GOT3 (cell line): ENCODE data around the gene ACBD4.
"Not testable (repeated sequence)": the region's sequence is repeated elsewhere in the genome, so short reads cannot be mapped to it uniquely, and the experiment has no call there.

ENCODE experiments used
- DNase-seq: peaks from one replicate; lab custom pipeline; 2025; ENCODE audit warnings: mixed read lengths; lab: John Stamatoyannopoulos, UW

The ACBD4 gene

GRCh38 chr17:45119964-45120363 lies 15.5 kb upstream of the ACBD4 start:
- DNase-seq = no peak

GRCh38 chr17:45120558-45120957 lies 14.9 kb upstream of the ACBD4 start:
- no peak for DNase-seq

DNA sequence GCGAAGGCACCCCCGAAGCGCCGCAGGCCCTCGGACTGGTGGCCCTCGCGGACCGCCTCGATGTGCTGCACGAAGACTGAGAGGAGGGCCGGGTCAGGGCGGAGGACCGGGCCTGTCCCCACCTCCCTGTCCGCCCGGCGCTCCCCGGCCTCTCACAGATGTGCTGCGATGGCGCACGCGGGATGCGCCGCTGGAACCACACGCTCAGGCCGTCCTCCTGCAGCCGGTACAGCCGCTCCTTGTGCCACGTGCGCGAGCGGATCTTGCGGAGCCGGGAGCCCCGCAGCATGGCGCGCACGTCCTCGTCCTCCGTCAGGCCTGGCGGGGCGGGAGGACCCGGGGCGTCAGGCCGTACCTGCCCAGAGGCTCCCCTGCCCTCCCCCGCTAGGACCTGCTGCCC lies 14.4 kb upstream of the ACBD4 start:
- DNase-seq = no peak

GRCh38 chr17:45123076-45123770 lies 12.3 kb upstream of the ACBD4 start:
- DNase-seq = no peak

DNA sequence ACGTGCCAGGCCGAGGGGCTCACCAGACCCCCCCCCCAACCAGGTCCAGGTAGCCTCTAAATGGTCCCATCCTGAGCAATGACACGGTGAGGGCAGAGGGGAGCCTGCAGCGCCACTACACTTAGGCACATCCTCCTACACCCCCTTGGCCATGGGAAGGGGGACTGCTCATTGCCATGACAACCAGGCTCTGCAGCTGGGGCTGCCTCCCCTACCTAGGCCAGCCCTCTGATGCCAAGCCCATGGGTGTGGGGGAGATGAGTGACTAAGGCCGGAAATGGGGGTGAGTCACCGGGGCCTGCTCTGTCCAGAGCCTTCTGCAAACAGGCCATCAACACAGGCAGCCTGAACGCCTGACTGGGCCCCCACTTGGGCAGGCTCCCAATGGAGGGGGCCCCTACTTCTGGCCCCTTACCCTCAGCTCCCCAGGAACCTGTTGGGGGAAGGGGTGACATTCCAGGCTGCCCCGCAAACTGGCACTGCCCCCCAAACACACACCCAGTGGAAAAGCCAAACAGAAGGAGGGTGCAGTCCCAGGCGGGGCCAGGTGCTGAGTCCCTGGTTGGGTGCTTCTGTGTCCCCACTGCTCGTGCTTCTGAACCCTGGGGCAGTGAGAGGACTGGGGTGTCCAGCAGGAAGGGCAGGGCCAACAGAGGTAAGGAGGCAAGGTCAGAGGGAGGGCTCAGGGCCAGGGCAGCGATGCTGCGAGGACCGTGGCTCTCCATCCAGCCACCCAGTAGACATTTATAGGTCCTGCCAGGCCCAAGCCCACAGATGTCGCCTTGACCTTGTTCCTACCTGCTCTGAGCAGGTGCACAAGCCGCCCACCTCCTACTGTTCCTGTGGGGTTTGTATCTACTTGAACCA lies 11.3 kb upstream of the ACBD4 start:
- peak; percentile 8 for DNase-seq

- not testable (repeated sequence) for DNase-seq
Measured at GRCh38 chr17:45124797-45125122, 10.7 kb upstream of the ACBD4 start.

- no peak for DNase-seq
Measured at GRCh38 chr17:45125509-45125908, 10.0 kb upstream of the ACBD4 start.

DNA sequence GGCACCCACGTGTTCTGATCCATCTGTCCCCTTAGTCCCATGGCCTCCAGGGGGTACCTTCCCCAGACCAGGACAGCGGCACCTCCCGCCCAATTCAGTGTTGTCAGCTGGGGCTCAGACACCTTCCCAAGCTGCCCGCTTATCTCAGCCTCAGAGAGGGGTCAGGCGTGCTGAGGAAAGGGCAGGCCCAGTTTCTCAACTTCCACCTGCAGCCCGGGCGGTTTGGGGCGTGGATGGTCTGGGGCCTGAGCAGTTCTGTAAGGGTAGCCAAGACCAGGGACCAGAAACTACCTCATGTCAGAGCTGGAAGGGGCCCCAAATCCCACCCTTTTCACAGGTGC lies 8.3 kb upstream of the ACBD4 start:
- no peak for DNase-seq

DNA sequence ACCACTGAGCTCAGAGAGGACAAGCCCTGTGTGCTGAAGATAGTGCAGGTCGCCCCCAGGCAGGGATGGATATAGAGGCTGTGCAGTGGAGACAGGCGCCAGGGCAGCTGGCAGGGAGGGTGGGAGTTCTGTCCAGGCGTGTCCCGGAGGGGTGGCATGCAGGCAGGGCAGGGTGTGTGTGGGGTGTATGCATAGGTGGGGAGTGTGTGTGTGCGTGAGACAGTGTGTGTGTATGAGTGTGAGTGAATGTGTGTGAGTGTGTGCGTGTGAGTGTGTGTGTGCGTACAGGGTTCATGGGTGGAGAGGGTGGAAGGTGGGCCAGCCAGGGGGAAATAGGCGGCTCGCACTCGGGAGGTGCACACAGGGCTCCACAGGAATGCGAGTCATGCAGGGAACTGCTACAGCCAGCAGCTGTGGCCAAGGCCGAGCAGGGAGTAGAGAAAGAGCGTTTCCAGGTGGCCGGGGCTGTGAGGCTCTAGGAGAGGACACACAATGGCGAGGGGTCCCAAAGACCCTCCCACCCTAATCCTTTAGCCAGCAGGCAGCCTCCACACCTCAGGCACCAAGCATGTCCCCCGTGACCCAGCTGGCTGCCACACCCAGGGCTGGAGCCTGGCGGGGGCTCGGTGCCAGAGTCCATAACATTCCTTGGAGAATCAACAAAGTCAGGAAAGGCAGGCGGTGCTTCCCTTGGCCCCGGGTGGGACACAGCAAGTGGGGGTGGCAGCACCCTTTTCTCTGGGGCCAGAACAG lies 7.8 kb upstream of the ACBD4 start:
- DNase-seq = no peak

GRCh38 chr17:45128331-45128730 lies 7.2 kb upstream of the ACBD4 start:
- DNase-seq = no peak

GRCh38 chr17:45128989-45129388 lies 6.5 kb upstream of the ACBD4 start:
- no peak for DNase-seq

GRCh38 chr17:45129426-45129939 lies 6.0 kb upstream of the ACBD4 start:
- DNase-seq = no peak

DNA sequence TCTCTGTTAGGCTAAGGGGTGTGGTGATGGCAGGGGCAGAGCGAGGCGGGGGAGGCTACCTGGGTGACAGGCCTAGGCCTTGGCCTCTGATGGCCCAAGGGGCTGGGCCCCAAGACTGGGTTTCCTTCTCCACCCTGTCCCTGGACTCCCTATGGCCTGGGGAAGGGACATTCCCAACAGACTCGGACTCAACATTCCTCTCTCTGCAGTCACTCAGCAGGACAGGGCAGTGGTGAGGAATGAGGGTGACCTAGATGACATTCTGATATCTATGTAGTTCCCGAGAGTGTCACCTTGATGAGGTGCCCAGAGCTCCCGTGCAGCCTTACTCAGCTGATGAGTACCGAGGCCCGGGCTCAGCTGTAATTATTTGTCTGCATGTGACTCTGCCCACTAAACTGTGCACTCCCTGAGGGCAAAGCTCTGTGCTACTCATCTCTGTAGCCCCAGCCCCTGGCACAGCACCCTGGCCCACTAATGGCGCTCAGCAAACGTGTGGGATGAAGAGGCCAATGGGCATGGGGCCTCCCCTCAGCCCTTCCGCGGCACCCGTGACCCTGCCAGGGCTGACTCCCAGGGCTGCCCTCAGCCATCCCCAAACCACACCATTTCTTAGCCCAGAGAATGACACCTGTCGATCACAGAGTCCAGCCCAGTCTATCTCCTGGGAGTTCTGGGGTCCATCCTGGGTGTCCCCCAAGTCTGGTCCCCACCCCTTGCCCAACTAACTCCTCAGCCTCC lies 5.4 kb upstream of the ACBD4 start:
- no peak for DNase-seq

DNA sequence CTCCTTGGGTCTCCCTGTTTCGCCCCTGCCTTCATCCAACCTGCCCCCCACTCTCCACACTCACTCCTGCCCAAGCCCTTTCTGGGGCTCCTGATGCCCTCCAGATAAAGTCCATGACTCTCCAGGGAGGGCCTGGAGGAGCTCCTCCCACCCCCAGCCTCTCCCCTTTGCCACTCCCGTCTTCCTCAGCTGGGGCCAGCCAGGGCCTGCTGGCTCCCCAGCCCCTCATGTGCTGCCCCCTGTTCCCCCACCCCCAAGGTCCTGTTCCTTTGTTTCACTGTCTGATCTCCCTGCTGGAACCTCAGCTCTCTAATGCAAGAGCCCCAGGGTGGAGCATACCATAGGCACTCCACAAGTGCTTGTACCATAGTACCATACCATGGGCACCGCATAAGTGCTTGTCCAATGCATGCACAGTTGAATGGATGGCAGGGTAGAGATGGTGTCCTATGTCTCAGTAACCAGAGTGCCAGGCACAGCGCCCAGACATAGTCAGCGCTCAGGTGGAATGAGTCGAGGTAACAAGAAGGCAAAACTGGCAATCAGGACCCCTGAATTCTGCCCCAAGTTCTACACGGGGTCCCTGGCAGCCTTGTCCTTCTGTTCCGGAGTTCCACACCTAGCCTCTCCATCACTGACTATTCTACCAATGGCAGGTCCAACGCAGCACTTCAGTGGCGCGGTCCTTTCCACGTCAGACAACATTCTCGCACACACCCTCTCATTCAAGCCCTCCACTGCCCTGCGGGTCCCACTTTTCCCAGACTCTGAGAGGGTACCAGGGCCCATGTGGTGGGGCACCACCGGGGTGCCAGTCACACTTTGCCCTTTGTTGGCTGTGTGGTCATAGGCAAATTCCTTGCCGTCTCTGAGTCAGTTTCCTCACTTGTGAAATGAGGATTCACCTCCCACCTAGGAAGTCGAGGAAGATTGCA lies 4.5 kb upstream of the ACBD4 start:
- DNase-seq = no peak

DNA sequence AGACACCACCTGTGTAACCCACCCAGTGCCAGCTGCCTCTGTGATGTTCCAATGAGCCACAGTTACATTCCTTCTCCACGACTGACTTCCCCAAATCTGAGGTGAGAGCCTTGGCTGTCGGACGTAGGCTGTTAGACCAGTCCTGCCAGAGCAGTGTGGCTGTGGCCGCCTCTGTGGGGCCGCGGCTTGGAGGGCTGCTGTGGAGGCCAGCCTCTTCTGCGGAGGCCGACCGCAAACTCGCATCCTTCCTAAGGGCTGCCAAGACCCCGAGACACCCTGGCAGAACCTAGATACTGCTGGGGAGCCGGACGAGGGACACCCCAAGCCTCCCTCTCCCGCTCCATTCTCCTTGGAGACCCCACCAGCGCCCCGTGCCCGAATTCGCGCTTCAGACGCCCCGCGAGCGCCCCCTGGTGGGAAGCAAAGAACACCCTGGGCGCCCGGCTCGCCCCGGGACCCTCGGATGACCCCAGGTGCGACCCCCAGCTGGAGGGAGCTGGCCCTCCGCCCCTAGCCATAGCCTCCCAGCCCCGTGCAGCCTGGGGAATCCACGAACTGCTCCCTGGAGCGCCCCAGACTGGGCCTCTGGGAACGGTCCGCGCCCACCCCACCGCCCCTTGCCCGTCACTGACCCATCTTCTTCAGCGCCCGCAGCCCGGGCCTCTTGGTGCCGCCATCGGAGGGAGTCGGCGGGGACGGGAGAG lies 3.7 kb upstream of the ACBD4 start:
- DNase-seq = no peak

- DNase-seq = no peak
Measured at GRCh38 chr17:45132320-45132571, 3.2 kb upstream of the ACBD4 start, which contains the start of gene PLCD3. Gene PLCD3, minus strand, starts transcription at chr17:45132515. Its CDS starts 105 bp downstream, at chr17:45132410.

GRCh38 chr17:45132572-45133463 lies 2.7 kb upstream of the ACBD4 start:
- peak; percentile 76 for DNase-seq

DNA sequence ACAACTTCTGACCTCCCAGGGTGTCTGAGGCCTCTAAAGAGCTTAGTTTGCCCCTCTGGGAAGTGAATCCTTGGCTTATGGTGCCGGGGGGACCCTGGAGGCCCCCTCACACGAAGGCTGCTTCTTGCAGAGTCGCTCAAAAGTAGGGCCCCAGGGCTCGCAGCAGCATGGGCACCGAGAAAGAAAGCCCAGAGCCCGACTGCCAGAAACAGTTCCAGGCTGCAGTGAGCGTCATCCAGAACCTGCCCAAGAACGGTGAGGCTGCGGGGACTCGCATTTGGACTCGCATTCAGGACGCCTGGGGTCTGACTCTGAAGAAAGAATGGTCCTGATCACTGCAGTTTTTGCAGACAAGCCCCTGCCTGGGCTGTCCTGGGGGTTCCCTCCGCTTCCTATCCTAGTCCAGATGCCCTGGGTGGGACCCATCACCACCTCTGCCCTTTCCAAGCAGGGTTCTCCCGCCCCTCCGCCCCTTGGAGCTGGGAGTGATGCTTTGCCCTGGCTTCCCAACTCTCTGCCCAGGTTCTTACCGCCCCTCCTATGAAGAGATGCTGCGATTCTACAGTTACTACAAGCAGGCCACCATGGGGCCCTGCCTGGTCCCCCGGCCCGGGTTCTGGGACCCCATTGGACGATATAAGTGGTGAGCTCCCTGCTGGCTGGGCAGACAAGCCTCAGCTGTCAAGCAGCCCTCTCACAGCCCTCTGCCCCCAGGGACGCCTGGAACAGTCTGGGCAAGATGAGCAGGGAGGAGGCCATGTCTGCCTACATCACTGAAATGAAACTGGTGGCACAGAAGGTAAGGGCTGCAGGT lies 698 bp downstream of the ACBD4 start:
- DNase-seq = no peak
